Tongue (tissue), 2 donors: ENCODE data around the gene CAPZB. TPM values are rescaled to one million over a fixed set of nuclear protein-coding genes. Genes with fewer than 3 reads are reported as not detected.

Experiments
- DNase-seq: peaks from one replicate; pipeline ENCODE4 v3.0.0-alpha.2; 2015
- total RNA-seq: library from RNA; depleted of rRNA; stranded (reverse); fragments of >200 nt; gene quantifications from one replicate; pipeline ENCODE4 v1.2.3, GENCODE V29; 2014

The CAPZB gene
- total RNA-seq, 1 donor from 2014 or later = 140 TPM

GRCh38 chr1:19429611-19430010 is 55.7 kb downstream of the CAPZB start:
- DNase-seq = peak; percentile 69

GRCh38 chr1:19427087-19427781 is 58.1 kb downstream of the CAPZB start:
- DNase-seq = peak; percentile 38

GRCh38 chr1:19426294-19427086 is 58.8 kb downstream of the CAPZB start:
- DNase-seq = no peak

DNA sequence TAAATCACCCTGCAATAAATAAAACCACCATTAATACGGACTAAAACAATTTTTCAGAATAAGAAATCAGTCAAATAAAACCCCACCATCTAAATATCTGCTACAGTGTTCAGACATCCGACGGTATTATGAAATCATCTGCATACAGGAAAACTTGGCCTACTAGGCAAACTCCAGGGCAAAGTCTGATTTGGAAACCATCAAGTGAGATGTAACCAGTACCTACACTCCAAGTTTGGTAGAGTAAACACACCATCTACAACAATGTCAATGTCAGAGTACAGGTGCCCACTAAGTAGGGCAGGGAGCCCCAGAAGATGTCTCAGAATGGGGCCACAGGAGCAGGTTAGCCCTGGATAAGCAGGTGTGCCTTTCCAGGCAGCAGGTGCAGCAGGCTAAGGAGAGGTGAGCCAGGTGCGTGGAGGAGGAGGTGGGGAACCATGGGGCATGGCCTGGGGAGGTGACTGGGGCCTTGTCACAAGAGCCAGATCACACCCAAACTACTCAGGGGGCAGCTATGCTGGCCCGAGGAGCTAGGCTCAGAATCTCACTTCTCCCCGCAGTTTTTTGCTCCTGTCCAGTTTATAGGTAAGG is 59.6 kb downstream of the CAPZB start:
- DNase-seq = no peak

GRCh38 chr1:19424651-19425570 is 60.4 kb downstream of the CAPZB start:
- DNase-seq = no peak

DNA sequence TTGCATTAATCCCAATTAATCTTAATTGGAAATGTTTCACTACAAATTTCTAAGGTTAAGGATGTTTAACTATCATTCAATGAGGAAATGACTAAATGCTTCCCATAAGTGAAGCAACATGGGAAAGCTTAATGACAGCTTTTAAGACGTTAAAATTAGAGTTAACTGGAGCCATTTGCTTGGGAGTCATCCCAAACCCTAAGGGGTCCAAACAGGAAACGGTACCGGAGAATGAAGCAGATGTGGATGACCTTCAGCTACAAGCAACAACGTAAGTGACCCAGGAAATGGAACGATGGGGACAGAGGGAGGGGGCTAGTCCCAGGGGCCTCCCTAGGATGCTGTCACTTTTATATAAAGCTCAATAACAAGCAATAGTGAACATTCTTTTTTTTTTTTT is 62.2 kb downstream of the CAPZB start:
- DNase-seq = no peak

GRCh38 chr1:19421365-19421764 is 64.0 kb downstream of the CAPZB start:
- DNase-seq = no peak

DNA sequence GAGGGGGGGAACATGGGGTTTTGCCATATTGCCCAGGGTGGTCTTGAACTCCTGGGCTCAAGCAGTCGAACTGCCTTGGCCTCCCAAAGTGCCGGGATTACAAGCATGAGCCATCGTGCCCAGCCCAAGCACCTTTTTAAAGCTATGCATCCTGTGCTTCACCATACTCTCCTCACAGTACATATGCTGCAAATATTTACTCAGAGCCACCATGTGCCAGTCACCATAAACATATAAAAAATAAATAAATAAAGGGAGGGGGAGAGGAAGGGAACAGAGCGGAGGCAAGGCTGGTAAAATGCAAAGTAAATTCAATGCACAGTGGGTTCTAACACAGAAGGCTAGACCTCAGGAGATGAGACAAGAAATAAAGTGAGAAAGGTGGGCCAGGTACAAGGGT is 64.7 kb downstream of the CAPZB start:
- DNase-seq = no peak

DNA sequence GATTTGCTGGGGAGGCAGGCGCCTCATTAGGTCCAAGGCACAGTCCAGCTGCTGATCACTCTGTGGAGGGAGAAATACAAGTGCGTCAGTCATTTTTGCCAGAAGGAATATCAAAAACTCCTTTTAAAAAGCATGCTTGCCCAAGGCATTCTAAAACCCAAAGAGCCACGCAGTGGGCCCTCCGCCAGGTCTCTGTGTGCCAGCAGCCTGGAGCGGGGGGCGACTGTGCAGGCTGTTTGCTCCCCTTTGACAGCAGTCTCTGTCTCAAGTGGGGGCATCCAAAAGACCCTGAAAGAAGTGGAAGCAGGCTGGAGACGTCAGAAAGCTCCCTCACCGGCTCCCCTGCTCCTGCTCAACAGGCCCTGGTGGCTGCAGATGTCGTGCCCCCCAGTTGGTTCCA is 65.6 kb downstream of the CAPZB start:
- no peak for DNase-seq

- no peak for DNase-seq
Measured at GRCh38 chr1:19418503-19418971, 66.8 kb downstream of the CAPZB start.

DNA sequence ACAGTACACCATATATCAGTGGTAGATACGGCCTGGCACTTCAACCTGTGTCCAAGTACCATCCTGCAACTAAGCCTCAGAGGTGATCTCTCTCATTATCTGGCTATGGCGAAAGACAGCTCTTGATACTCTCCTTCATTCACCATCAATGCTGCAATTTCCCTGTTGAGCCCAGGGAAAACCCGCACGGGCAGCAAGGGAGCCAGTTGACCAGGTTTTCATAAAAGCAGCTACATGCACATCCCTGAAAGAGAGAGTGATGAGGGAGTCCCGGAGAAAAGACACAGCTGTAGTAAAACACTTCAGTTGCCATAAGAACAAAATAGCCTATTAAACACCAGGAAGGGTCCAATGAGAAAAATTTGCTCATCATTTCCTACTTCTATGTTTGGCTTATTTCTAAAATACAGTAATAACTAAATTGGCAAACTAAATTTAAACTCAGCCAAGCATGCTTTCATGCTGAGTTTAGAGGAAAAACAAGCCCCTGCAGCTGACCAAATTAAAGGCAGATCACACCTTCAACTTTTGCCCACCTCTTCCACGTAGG is 68.3 kb downstream of the CAPZB start:
- DNase-seq = peak; percentile 63

- no peak for DNase-seq
Measured at GRCh38 chr1:19416145-19416544, 69.2 kb downstream of the CAPZB start.

DNA sequence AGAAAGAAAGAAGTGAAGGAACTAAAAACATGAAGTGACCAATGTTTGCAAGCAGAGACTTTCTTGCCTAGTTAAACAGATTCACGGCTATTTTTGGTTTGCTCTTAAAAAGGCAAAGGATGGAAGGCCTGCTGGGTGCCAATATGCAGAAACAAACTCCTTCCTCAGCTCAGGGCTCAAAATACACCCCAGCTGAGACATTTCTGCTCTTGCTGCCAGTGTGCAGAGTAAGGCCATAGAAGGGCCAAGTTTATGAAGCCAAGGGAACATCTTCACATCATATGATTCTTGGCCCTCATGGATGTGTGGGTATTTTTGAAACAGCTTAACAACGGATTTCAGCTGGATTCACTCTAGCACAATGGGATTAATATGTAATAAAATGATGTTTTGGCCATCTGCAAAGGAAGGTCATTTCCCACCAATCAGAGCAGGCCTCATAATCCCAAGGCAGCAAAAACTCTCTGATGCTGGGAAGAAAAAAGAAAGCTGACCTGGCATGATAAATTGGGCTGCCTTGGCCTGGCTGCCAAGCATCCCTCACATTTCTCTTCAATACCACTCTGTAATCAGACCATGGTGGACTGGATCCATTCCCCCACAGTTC is 70.7 kb downstream of the CAPZB start:
- peak; percentile 90 for DNase-seq

- DNase-seq = no peak
Measured at GRCh38 chr1:19413999-19414398, 71.3 kb downstream of the CAPZB start.

GRCh38 chr1:19412654-19413053 is 72.7 kb downstream of the CAPZB start:
- DNase-seq = no peak

- no peak for DNase-seq
Measured at GRCh38 chr1:19411612-19412011, 73.7 kb downstream of the CAPZB start.

DNA sequence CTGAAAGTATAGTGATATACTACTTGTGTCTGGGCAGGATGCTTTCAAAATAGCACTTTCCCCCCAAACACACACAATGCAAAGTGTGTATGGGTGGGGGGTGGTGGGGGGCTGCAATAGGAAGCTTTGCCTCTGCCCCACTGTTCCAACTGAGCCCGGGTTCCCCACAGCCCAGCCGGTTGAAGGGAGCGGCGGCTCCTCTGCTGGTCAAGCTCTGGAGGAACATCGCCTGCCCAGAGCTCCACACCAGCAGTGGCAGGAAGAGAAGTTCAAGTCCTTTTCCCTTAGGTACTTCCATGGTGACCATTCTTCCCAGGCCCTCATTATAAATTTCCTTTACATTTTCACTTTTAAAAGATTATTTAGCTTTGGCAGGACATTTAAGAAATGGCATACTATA is 74.9 kb downstream of the CAPZB start:
- DNase-seq = no peak

DNA sequence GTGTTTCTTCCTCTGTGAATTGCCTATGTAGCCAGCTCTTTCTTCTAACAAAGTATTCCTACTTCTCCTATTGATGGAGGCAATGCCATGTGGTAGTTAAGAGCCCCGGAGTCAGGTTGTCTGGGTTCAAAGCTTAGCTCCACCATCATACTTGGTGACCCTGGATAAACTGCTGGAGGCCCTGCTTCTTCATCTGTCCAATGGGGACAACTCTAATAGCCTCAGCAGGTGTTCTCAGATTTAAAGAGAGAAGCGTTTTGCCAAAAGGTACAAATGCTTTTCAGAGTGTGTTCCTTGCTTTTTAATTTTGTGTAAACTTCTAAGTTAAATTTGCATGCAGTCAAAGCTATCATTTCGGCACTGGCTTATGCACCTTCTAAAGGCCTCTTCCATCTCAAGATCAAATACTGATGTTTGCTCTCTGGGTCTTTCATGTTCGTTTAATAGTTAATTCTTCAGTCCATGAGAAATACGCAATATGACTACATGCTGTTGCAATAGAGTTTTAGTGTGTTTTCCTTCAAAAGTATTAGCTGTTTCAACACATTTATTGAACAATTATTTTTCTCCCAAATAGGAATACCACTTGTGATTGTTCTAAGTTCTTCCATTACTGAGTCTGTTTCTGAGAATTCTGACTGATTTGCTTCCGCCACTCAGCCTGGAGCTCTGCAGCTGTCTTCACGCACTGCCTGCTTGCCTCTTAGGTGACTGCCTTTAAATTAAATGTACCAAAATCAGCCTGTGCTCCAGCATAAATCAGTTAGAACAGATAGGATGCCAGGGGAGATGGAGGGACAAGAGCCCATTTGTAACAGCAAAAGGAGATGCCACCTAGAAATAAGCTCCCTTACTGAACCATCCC is 75.6 kb downstream of the CAPZB start:
- no peak for DNase-seq

GRCh38 chr1:19407494-19408096 is 77.7 kb downstream of the CAPZB start:
- no peak for DNase-seq

DNA sequence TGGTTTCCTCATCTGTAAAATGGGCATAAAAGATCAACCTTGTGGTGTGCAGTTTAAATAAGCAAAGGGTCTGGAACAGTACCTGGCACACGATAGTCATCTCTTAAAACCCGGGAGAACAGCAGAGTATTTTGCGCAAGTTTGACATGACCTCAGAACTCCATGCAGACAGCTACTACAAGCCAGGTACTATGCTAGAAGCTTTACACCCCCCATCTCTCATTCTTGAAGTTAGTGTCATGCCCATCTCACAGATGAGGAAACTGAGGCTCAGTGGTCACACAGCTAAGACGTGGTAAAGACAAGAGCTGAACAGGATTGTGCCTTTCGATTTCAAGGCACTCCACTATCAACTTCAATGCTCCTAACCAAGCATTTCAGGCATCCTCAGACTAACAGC is 78.7 kb downstream of the CAPZB start:
- no peak for DNase-seq
